ENCODE data around the gene PTPN13.

GRCh38 chr4:86759298-86759697, 165.2 kb downstream of the PTPN13 start:
- TF ChIP-seq CTCF (conservative IDR thresholded peaks at IDR 0.05; ENCODE audit: low read depth, low read length) (no peak), EZH2 (IDR thresholded peaks at IDR 0.05; ENCODE audit: borderline replicate concordance, low read depth, low read length, poor library complexity, severe bottlenecking) (no peak)
